ENCODE measurements around the gene DENND6B.

The DENND6B gene

DNA sequence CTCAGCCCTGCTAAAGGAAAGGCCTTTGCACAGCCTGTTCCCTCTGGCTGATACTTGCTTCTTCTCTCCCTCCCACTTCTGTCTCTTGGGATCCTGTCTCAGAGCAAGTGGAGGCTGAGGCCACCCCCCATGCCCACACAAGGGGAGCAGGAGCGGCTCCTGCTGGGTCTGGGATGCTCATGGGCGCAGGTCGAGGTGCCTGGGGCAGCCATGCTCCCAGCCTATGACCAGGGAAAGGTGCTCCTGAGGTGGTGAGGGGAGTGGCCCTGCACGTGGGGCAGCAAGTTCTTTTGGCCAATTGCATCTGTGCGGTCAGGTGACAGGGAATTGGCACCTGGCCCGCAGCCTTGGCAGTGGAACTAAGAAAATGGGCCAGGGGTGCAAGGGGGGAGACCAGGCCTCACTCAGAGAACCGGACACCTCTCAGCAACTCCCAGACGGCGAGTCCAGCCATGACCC, 58.1 kb downstream of the DENND6B start:
- TF ChIP-seq FOXM1 (IDR thresholded peaks at IDR 0.05; ENCODE audit: borderline replicate concordance) (no peak), CTBP1 (IDR thresholded peaks at IDR 0.05; ENCODE audit: borderline replicate concordance) (no peak), SUZ12 (IDR thresholded peaks at IDR 0.05) (no peak), NFRKB (IDR thresholded peaks at IDR 0.05) (no peak), HDGF (IDR thresholded peaks at IDR 0.05; ENCODE audit: borderline replicate concordance) (no peak), ARNT (IDR thresholded peaks at IDR 0.05) (no peak), L3MBTL2 (conservative IDR thresholded peaks at IDR 0.05) (no peak), ELF4 (IDR thresholded peaks at IDR 0.05) (no peak), FOXK2 (IDR thresholded peaks at IDR 0.05) (no peak)
- TF ChIP-seq, protein P1, sequence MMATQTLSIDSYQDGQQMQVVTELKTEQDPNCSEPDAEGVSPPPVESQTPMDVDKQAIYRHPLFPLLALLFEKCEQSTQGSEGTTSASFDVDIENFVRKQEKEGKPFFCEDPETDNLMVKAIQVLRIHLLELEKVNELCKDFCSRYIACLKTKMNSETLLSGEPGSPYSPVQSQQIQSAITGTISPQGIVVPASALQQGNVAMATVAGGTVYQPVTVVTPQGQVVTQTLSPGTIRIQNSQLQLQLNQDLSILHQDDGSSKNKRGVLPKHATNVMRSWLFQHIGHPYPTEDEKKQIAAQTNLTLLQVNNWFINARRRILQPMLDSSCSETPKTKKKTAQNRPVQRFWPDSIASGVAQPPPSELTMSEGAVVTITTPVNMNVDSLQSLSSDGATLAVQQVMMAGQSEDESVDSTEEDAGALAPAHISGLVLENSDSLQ (IDR thresholded peaks at IDR 0.05): no peak
- no peak for DNase-seq (ENCODE audit: extremely low spot score)
- ChIA-PET CTCF (interaction anchor here (0.7 kb wide), 1 partner anchor 58 kb away, joined by 3 read pairs; no protein-coding TSS in a partner anchor), POLR2A (interaction anchor here (0.6 kb wide), 1 partner anchor 16 kb away, joined by 3 read pairs; no protein-coding TSS in a partner anchor)

GRCh38 chr22:50267591-50268390, 59.0 kb downstream of the DENND6B start:
- no peak for TF ChIP-seq SP1 (IDR thresholded peaks at IDR 0.05)
- no peak for TF ChIP-seq HDGF (IDR thresholded peaks at IDR 0.05; ENCODE audit: borderline replicate concordance)
- no peak for TF ChIP-seq SUZ12 (IDR thresholded peaks at IDR 0.05)
- TF ChIP-seq L3MBTL2 (conservative IDR thresholded peaks at IDR 0.05): no peak
- CTCF ChIA-PET: interaction anchor here (0.7 kb wide), 1 partner anchor 59 kb away, joined by 3 read pairs; no protein-coding TSS in a partner anchor
- no peak for DNase-seq (ENCODE audit: extremely low spot score)

GRCh38 chr22:50266994-50267393, 59.8 kb downstream of the DENND6B start:
- ChIA-PET CTCF (no interaction called here), POLR2A (interaction anchor here (2.0 kb wide), 1 partner anchor 18 kb away, joined by 4 read pairs; no protein-coding TSS in a partner anchor)
- no peak for DNase-seq (ENCODE audit: extremely low spot score)
- TF ChIP-seq LEF1 (IDR thresholded peaks at IDR 0.05; ENCODE audit: borderline replicate concordance) (no peak), ARNT (IDR thresholded peaks at IDR 0.05) (no peak), BHLHE40 (IDR thresholded peaks at IDR 0.05; ENCODE audit: borderline replicate concordance) (no peak), CTBP1 (IDR thresholded peaks at IDR 0.05; ENCODE audit: borderline replicate concordance) (no peak), FOXA1 (IDR thresholded peaks at IDR 0.05) (no peak), FOXM1 (IDR thresholded peaks at IDR 0.05; ENCODE audit: borderline replicate concordance) (no peak), SUZ12 (IDR thresholded peaks at IDR 0.05) (no peak), ELF4 (IDR thresholded peaks at IDR 0.05) (no peak), L3MBTL2 (conservative IDR thresholded peaks at IDR 0.05) (no peak), HDGF (IDR thresholded peaks at IDR 0.05; ENCODE audit: borderline replicate concordance) (no peak), TARDBP (IDR thresholded peaks at IDR 0.05) (no peak), NFRKB (IDR thresholded peaks at IDR 0.05) (no peak)
- TF ChIP-seq, protein P1 (IDR thresholded peaks at IDR 0.05): no peak

More at GRCh38 chr22:50267591-50268390, 59.0 kb downstream of the DENND6B start:
- POLR2A ChIA-PET: interaction anchor here (2.0 kb wide), 1 partner anchor 19 kb away, joined by 4 read pairs; no protein-coding TSS in a partner anchor

DNA sequence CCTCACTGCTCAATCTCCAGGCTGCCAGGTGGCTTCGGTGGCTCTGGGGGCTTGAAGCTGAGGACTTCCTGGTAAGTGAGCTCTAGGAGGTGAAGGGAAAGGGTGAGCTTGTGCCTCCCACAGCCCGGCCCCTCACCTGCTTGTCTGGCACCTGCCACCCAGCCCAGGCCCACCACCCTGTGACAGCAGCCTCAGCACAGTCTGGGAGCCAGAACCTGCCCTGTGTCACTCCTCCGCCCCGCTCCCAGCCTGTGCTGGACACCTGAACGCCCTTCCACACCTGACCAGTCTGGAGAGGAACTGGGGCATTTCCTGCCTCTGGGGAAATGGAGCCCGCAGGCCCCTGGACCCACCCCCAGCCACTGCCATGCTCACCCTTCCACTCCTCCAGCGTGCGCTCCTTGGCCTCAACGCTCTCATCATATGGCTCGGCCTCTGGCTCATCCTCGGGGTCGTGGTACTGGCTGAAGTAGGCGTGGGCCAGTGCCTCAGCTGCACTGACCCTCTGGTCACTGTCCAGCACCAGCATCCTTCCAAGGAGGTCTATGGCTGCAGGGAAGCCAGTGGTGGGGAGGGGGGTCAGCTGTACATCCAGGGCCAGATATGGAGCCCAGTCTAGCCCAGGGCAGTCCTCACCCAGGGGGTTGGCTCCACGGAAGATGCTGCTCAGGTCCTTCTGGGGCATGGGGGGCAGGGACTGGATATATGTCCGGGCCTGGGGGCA, 61.7 kb downstream of the DENND6B start:
- CTCF ChIA-PET: no interaction called here
- TF ChIP-seq NFRKB (IDR thresholded peaks at IDR 0.05) (no peak), ZNF384 (IDR thresholded peaks at IDR 0.05) (no peak)

GRCh38 chr22:50264104-50264745, 62.6 kb downstream of the DENND6B start:
- DNase-seq (ENCODE audit: extremely low spot score): no peak
- POLR2A ChIA-PET: interaction anchor here (1.2 kb wide), 1 partner anchor 7 kb away, joined by 3 read pairs; no protein-coding TSS in a partner anchor
- CTCF ChIA-PET: interaction anchor here (0.9 kb wide), 1 partner anchor 13 kb away, joined by 3 read pairs; the partner anchor contains the start of gene HDAC10
- no peak for TF ChIP-seq NFRKB (IDR thresholded peaks at IDR 0.05)
- TF ChIP-seq TARDBP (IDR thresholded peaks at IDR 0.05): no peak
- no peak for TF ChIP-seq SUZ12 (IDR thresholded peaks at IDR 0.05)
- no peak for TF ChIP-seq ZNF384 (IDR thresholded peaks at IDR 0.05)
- TF ChIP-seq BHLHE40 (IDR thresholded peaks at IDR 0.05; ENCODE audit: borderline replicate concordance): no peak
- TF ChIP-seq ARNT (IDR thresholded peaks at IDR 0.05): no peak
- no peak for TF ChIP-seq CTBP1 (IDR thresholded peaks at IDR 0.05; ENCODE audit: borderline replicate concordance)
- no peak for TF ChIP-seq LEF1 (IDR thresholded peaks at IDR 0.05; ENCODE audit: borderline replicate concordance)

More for the DNA sequence above, 61.7 kb downstream of the DENND6B start:
- POLR2A ChIA-PET: no interaction called here
- DNase-seq (ENCODE audit: extremely low spot score): no peak

GRCh38 chr22:50262973-50263617, 63.7 kb downstream of the DENND6B start:
- ChIA-PET POLR2A (interaction anchor here (1.2 kb wide), 1 partner anchor 9 kb away, joined by 3 read pairs; no protein-coding TSS in a partner anchor), CTCF (interaction anchor here (0.7 to 1.3 kb wide), 2 partner anchors 9 to 79 kb away, joined by 3 to 4 read pairs; no protein-coding TSS in a partner anchor)
- DNase-seq (ENCODE audit: extremely low spot score): no peak
- TF ChIP-seq FOXA1 (IDR thresholded peaks at IDR 0.05) (no peak), SP1 (IDR thresholded peaks at IDR 0.05) (no peak), ARNT (IDR thresholded peaks at IDR 0.05) (no peak), CTBP1 (IDR thresholded peaks at IDR 0.05; ENCODE audit: borderline replicate concordance) (no peak), NFRKB (IDR thresholded peaks at IDR 0.05) (no peak)
- TF ChIP-seq, protein P1 (IDR thresholded peaks at IDR 0.05): no peak
